ENCODE measurements around the gene NRP2.

NRP2 gene

GRCh38 chr2:205778356-205778755 is 96.1 kb downstream of the NRP2 start (continued):
- TF ChIP-seq TSHZ2 (CRISPR knock-in tag; IDR thresholded peaks at IDR 0.05) (no peak), POU6F1 (CRISPR knock-in tag; IDR thresholded peaks at IDR 0.05; ENCODE audit: borderline replicate concordance, low read depth) (no peak), CSRNP3 (CRISPR knock-in tag; IDR thresholded peaks at IDR 0.05) (no peak), PPARA (CRISPR knock-in tag; IDR thresholded peaks at IDR 0.05; ENCODE audit: borderline replicate concordance) (no peak)

- TF ChIP-seq ZFP30 (CRISPR knock-in tag; IDR thresholded peaks at IDR 0.05) (no peak), BACH2 (CRISPR knock-in tag; IDR thresholded peaks at IDR 0.05; ENCODE audit: borderline replicate concordance) (no peak), OSR1 (CRISPR knock-in tag; IDR thresholded peaks at IDR 0.05) (no peak), ZNF70 (CRISPR knock-in tag; IDR thresholded peaks at IDR 0.05) (no peak), TCF4 (CRISPR knock-in tag; IDR thresholded peaks at IDR 0.05; ENCODE audit: borderline replicate concordance) (no peak), SNAI2 (CRISPR knock-in tag; IDR thresholded peaks at IDR 0.05) (no peak), RARB (CRISPR knock-in tag; IDR thresholded peaks at IDR 0.05) (no peak), PPARA (CRISPR knock-in tag; IDR thresholded peaks at IDR 0.05; ENCODE audit: borderline replicate concordance) (no peak), ZC3H10 (CRISPR knock-in tag; IDR thresholded peaks at IDR 0.05) (no peak), TOX (CRISPR knock-in tag; IDR thresholded peaks at IDR 0.05; ENCODE audit: borderline replicate concordance) (no peak), CREB5 (CRISPR knock-in tag; IDR thresholded peaks at IDR 0.05; ENCODE audit: low read depth) (no peak), ARNTL (CRISPR knock-in tag; IDR thresholded peaks at IDR 0.05; ENCODE audit: borderline replicate concordance, low read depth) (no peak), TSHZ2 (CRISPR knock-in tag; IDR thresholded peaks at IDR 0.05) (no peak), CSDC2 (CRISPR knock-in tag; IDR thresholded peaks at IDR 0.05) (no peak), CSRNP3 (CRISPR knock-in tag; IDR thresholded peaks at IDR 0.05) (no peak), GLIS3 (CRISPR knock-in tag; IDR thresholded peaks at IDR 0.05) (no peak), ZFP3 (CRISPR knock-in tag; IDR thresholded peaks at IDR 0.05) (no peak), ESRRG (CRISPR knock-in tag; IDR thresholded peaks at IDR 0.05) (no peak), PATZ1 (CRISPR knock-in tag; IDR thresholded peaks at IDR 0.05; ENCODE audit: borderline replicate concordance) (no peak)
- no peak for ATAC-seq
Observed at GRCh38 chr2:205780645-205781044, 98.3 kb downstream of the NRP2 start.
